ENCODE measurements around the gene TGIF2LX.
"Not testable (repeated sequence)": the region's sequence is repeated elsewhere in the genome, so short reads cannot be mapped to it uniquely, and the experiment has no call there.

TGIF2LX gene

DNA sequence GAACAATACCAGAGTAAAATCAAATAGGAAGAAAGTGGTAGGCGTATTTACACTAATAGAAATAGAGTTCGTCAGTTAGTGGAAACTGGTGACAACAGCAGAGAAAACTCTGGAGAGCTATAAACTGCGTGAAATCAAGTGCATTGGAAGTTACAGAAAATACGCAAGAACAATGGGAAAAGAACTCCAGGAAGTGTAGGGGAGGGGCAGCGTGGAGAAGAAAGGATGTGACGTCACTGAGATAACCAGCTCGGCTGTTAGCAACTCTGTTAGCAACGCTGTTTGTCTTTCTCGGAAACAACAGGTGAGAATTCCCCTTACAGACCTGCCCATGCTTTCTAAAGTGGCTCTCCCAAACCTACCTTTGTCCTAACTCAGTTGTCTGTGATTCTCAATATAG lies at the start of gene TGIF2LX:
TSS of gene TGIF2LX (plus strand) at position 244 of the 400 bp plus-strand sequence. CDS start 178 bp downstream, outside the sequence.
- DNase-seq (ENCODE audit: low read depth, low spot score), result not testable (repeated sequence)

DNA sequence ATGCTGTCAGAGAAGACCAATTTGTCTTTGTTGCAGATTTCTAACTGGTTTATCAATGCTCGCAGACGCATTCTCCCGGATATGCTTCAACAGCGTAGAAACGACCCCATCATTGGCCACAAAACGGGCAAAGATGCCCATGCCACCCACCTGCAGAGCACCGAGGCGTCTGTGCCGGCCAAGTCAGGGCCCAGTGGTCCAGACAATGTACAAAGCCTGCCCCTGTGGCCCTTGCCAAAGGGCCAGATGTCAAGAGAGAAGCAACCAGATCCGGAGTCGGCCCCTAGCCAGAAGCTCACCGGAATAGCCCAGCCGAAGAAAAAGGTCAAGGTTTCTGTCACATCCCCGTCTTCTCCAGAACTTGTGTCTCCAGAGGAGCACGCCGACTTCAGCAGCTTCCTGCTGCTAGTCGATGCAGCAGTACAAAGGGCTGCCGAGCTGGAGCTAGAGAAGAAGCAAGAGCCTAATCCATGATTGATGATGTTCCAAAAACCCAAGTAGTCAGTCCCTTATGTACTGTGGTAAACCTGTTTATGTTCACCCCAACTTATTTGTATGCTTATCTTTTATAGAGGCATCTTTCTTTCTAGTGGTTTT lies 728 bp downstream of the TGIF2LX start:
- not testable (repeated sequence) for DNase-seq (ENCODE audit: low read depth, low spot score)

DNA sequence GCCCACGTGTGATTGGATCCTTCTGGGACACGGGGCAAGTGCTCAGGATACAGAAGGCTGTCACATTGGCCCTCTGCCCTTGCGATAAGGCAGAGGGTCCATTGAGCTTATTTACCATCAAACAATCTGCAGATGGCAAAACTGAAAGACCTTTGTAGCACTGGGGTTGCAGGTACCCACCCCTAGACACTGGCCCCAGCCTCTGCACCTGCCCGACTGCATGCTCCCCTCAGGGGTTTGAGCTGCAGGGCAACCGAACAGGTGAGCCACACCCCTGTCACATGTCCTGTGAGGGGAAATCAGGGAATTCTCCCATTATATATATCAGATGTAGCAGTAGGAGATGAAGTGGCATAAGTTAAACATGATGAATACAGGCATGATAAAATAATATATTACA lies 21.4 kb downstream of the TGIF2LX start:
- not testable (repeated sequence) for DNase-seq (ENCODE audit: low read depth, low spot score)

DNA sequence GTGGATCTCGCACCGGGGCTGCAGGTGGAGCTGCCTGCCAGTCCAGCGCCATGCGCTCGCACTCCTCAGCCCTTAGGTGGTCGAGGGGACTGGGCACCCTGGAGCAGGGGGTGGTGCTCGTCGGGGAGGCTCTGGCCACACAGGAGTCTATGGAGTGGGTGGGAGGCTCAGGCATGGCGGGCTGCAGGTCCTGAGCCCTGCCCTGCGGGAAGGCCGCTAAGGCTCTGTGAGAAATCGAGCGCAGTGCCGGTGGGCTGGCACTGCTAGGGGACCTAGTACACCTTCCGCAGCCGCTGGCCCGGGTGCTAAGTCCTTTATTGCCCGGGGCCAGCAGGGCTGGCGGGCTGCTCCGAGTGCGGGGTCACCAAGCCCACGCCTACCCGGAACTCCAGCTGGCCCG lies 43.9 kb downstream of the TGIF2LX start:
- not testable (repeated sequence) for DNase-seq (ENCODE audit: low read depth, low spot score)

Measured in activated naive CD8-positive, alpha-beta T cell treated with anti-CD3 and anti-CD28 coated beads, Interleukin-2, amount 50 U/mL, for 16 hours (primary cell).